Vagina (tissue), 2 donors: ENCODE data around the gene EFHC1.

ENCODE experiments used
- CTCF ChIP-seq, 3 experiments: fragments of 450-650 bp in 2 of 3; fragments of 200-600 bp in 1 of 3; sonication (generic) in 1 of 3; IDR thresholded peaks; one replicate each; pipeline ENCODE4 v1.5.1; 2017 to 2019; ENCODE audit warnings: antibody characterized with exemption in 3 of 3, mild to moderate bottlenecking in 2 of 3, moderate library complexity in 2 of 3
- POLR2A ChIP-seq, 2 donors: fragments of 450-650 bp; IDR thresholded peaks; one replicate each; pipeline ENCODE4 v1.6.1; 2017; ENCODE audit warnings: antibody characterized with exemption in 2 of 2, mild to moderate bottlenecking in 2 of 2, moderate library complexity in 2 of 2
- POLR2AphosphoS5 ChIP-seq, 2 donors: sonication (generic); formaldehyde crosslinking; IDR thresholded peaks; one replicate each; pipeline ENCODE4 v1.9.0; 2017; ENCODE audit warnings: antibody characterized with exemption in 2 of 2, mild to moderate bottlenecking in 2 of 2, low read depth in 1 of 2; ENCODE audit not compliant: insufficient read depth in 1 of 2

- no peak for TF ChIP-seq CTCF (IDR thresholded peaks at IDR 0.05)
- TF ChIP-seq POLR2A (IDR thresholded peaks at IDR 0.05), result no peak
- TF ChIP-seq POLR2AphosphoS5 (IDR thresholded peaks at IDR 0.05; ENCODE audit: insufficient read depth in 1 of 2, low read depth in 1 of 2), result no peak
Measured at GRCh38 chr6:52531396-52531795, 111.3 kb downstream of the EFHC1 start.
